GM21576 (cell line): ENCODE results near the gene C19orf44.

Experiments
- ATAC-seq: cut with Tn5 transposase; IDR thresholded peaks from one replicate; pipeline ENCODE4 v1.9.1; 2021; ENCODE audit warnings: mild to moderate bottlenecking, moderate library complexity; ENCODE audit not compliant: unreplicated experiment

The C19orf44 gene

DNA sequence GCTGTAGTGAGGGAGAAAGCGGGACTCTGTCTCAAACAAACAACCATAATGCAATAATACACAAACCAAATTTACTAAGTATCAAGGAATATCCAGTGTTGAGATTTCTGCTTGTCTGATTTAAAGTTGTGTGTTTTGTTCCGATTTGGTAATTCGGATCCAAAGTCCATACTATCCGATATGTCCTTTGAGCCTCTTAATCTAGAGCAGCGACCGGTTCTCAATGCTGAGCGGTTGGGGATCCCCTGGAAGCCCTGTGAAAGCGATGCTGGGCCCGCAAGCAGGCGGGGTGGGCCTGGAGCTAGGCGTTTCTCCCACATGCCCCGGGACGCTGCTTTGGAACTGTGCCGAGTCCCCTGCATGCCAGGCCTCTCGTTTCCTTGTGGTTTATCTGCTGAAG, 20.2 kb downstream of the C19orf44 start:
- ATAC-seq = no peak

DNA sequence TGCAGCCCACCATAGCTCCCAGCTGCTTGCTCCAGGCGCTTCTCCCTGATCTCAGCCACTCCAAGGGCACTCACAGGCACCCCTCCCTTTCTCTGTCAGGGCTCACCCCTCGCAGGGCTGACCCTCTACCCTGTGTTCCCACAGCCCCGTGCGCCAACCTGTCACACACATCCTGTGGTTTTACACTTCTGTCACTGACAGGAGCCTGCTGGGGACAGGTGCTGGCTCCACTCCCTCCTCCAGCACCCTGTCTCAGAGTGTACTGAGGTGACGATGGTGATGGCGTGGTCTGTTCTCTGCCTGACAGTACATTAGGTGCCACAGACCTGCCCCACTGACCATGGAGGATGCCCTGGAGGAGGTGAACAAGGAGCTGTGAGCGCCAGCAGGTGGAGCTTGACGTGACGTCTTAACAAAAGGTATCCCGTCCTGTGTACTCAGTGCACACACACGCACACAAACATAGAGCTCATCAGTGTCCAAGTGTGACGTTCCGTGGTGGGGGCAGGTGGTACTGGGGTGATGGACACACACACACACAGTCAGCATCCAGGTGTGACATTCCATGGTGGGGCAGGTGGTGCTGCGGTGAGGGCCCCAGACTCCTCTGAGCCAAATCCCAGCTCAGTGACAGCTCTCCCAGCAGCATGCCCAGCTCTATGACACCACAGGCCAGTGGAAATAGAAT, 20.9 kb downstream of the C19orf44 start:
- no peak for ATAC-seq

DNA sequence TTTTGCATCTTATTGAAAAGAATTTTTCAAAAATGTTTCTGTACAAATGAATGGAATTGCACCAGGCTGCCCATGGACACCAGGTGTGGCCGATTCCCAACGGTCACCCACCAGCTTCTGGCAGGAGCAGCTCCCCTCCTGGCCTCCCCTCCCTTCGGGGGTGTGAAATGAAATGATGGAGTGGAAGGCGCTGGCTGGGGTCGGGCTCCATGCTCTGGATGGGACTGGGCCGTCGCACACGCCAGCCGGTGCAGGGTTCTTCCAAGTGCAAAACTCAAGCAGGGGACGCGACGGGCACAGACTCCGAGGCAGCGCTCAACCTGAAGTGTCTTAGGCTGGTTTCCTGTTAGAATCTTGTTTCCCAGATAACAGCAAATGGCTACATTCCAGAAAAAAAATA, 21.9 kb downstream of the C19orf44 start:
- ATAC-seq = no peak

DNA sequence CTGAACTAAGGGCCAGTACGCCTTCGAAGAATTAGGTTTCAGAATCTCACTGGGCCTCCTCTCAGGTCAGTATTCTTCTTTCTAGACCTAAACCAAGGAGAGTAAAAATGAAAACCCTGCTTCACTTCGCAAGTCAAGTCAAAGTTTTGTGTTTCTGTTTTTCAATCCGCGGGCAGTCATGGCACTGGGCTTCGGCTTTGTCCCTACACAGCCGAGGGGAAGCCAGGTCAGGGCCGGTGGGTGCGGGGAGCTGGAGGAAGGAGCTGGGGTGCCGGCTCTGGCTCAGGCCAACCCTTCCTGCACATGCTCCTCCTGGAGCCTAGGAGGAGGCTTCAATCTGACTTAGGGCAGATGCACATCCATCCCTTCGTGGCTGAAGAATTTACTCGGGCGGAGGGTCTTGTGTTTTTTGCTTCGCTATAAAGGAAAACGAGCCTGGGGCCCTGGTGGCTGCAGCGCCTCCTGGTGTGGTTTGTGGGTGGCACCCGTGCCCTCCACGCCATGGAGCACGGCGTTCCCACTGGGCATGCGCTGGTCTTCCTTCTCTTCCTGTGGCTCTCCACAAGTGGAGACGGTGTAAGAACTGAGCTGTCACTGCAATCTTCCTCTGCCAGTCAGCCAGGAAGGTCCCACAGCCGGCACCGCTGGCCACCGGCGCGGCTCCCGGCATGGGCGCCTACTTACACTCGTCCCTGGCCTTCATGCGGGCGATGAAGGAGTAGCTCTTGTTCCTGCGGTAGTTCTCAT, 22.5 kb downstream of the C19orf44 start:
- ATAC-seq = no peak

DNA sequence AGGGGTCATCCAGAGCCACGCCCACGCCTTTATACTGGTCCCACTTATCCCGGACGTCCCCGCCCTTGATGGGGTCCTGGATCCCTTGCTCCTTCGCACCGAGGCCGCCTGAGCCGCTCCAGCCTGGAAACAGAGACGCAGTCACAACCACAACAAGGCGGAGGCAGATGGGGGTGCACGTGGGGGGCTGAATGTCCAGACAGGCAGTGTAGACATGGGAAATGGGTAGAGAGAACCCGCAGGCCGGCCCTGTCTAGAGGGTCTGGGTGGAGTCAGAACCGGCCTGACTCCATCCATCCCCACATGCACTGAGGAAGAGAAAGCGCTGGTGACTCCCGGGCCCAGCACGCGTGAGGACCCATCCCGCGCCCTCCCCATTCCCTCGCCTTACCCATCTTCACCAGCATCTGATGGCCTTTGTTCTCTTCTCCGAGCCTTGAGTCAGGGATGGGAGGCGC, 23.1 kb downstream of the C19orf44 start:
- no peak for ATAC-seq

DNA sequence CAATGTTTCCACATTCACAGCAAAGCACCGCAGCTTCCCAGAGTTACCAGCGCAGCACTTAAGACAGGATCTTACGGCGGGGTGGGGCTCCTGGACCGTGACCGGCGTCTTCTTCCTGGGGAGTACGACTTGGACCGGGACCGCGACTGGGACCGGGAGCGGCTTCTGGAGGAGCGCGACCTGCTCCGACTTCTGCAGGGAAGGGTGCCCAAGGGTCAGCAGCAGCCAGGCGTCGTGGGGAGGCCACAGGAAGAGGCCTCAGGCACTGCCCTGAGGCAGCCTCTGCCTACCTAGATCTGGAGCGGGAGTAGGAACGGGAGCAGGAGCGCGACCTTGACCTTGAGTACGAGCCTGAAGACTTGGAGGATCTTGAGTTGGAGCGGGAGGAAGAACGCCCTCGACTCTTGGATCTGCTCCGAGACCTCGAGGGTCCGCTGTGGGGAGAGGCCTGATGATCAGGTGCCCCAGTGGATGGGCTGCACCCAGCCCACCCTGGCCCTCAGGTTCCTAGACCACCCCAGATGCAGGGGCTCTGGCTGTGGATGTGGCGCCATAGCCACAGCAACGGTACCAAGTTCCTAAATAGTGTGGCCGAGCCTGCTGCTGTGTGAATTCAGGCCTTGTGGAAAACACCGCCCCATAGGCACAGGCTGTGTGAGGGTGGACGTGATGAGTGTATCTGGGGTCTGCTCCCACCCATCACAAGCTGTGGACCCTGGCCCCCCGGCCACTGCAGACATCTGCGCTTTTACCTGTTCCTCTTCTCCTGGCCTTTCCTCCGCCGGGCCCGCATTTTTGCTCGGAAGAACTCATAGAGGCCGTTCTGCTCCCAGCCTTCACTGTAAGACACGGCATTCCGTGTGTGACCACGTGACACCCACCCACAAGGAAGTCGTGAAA, 24.1 kb downstream of the C19orf44 start:
- ATAC-seq = no peak

DNA sequence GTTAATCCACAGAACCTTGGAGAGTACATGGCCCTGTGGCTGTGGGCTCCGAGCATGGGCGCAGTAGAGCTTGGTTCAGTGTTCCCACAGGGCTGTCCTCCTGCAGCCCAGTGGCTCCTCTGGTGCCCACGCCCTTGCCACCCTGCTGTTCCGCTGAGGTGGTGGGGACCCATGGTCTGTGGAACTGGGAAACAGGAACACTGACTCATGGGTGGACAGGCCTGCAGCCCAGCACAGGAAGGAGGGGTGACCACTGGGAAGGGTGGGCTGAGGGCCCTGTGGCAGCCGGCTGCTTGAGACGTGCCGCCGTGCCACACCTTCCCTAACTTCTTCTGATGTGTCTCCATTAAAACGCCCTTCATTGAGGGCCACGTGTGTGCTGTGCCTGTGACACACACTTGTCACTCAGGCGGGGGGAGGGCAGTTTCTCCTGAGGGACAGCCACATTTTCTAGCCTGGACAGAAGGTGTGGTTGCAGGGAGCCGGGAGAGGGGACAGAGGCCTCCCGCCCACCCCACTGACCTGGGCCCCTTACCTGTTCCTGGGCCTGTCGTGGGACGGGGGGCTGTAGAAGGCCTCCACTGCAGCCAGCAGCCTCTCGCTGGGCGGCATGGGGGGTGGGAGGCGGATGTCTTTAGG, 24.9 kb downstream of the C19orf44 start:
- ATAC-seq = no peak

DNA sequence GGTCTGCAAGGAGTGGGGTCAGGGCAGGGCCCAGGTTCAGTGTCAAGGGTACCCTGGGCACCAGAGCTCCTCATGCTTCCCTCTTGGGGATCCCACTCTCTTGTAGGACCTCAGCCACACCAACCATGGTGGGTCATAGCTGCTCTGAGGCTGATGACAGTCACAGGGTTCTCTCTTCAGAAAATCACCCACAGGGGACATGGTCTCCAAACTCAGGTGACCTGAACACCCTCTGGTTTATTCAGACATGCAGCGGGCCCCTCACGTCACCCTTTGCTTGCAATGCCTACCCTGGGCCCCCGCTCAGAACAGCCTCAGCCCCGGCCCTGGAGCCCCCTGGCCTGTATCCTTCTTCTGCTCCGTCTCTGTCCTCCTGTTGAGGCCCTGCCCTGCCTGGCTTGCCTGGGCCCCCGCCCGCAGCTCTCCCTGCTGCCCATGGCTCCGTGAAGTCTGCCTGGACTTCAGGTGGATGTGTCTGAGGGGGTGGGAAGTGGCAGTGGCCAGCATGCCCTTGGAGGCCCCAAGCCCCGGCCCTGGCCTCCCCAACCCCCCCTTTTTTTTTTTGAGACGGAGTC, 25.6 kb downstream of the C19orf44 start:
- no peak for ATAC-seq

DNA sequence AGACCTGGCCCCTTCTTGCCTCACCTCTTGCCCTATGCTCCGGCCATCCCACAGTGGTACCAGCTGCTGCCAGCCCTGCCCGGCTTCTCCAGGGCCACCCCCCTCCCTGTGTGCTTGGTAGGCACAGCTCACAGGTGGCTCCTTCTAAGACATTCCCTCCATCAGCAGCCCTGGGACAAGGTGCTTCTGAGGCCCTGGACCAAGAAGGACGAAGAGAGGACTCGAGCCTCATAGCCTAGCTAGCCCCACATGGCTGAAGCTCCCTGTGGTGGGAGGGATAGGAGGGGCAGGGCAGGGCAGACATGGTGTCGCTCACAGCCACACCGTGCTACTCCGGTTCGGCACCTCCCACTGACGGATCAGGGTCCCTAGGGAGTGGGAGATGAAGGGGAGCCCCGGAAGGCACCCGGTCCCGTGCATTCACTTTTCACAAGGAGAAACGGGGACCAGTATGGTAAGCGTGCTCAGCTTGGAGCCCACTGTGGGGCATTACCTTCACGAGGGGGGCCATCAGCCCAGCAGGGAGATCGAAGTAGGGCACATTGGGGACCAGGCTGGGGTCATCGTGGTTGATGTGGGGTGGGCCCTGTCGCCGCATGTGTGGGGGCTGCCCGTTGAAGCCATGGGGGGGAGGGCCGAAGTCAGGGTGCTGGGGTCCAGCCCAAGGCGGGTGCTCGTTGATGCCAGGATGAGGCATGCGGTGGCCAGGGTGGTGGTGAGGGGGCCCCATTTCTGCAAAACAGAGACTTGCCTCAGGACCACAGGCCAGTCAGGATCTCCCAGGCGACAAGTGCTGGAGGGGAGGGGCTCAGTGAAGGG, 26.6 kb downstream of the C19orf44 start:
- no peak for ATAC-seq

DNA sequence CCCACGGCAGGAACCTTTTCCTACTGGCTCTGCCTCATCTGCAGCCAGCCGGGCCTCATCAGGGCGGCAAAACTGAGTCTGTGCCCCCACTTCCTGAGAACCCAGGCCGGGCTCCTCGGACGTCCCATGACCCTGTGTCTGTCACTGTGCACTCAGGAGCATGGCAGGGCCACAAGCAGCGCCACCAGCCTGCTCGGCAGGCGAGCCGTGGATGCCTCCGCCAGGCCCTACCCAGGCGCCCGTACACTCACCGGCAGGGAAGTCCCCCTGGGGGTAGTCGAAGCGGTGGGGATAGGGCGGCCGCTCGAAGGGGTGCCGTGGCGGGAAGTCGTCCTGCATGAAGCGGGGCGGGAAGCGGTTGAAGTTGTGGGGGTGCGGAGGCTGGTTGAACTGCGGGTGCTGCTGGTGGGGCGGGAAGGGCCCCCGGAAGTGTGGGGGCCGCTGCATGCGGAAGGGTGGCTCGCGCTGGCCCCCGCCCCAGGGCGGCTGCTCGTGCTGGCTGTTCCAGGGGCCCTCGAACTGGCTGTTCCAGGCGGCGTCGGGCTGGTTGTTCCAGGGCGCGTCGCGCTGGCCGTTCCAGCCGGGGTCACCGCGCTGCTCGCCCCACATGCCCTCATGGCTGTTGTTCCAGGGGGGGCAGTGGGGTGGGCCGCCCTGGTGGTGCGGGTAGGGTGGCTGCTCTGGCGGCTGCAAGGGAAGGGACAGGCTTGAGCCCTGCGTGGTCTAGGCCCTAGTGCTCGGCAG, 29.0 kb downstream of the C19orf44 start:
- no peak for ATAC-seq

DNA sequence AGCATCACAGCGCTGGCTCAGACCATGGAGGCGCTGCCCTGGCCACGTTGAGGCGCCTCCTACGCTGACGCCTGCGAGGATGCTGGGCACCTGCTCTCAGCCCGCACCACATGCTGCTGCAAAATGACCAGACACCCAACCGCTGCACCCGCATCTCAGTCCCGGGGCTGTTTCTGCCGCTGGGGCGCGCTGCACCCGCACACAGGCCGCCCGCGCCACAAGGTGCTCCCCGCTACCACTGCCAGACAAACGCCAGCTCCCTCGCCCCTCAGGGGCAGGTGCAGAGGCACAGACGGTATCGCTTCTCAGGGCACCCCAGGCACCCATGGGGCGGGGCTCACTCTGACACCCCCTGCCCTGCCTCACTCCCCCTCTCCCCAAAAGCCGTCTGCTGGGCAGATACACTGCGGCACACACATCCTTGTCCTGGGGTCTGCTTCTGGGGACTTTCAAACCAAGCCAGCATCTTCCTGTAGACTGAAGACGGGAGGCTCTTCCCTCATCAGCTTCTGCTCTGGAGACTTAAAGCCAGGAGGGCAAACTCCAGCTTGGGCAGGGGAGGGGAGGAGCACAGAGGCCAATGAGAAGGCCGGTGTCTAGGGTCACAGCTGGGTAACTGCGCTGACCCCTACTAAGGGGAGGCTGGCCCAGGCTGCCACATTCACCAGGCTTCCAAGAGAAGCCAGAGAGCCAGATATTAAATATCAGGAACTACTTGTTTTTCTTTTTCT, 29.7 kb downstream of the C19orf44 start:
- ATAC-seq = no peak

DNA sequence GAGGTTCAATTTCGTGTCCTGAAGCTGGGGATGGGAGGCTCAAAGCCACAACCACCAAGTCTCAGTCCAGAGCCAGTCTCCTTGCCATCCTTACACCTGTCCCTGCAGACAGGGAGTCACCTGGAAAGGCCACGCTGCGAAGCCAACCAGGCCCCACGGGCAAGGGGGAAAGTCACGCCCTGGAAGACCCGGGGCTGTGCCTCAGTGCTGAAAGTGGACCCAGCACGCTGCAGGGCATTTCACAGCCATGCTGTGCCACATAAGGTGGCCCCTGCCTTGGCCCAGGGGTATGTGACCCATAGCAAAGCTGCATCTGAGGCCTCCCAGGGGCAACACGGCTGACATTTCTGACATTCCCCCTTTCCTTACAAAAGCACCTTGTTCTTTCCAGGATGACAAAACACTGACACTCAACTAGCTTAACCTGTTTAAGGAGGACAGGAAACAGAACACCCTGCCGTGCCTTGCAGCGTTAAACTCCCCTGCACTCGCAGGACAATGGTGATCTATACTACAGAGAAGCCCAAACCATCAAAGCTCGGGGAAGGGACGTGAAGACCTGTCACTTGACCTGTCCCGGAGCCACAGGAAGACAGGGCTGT, 31.2 kb downstream of the C19orf44 start:
- no peak for ATAC-seq

DNA sequence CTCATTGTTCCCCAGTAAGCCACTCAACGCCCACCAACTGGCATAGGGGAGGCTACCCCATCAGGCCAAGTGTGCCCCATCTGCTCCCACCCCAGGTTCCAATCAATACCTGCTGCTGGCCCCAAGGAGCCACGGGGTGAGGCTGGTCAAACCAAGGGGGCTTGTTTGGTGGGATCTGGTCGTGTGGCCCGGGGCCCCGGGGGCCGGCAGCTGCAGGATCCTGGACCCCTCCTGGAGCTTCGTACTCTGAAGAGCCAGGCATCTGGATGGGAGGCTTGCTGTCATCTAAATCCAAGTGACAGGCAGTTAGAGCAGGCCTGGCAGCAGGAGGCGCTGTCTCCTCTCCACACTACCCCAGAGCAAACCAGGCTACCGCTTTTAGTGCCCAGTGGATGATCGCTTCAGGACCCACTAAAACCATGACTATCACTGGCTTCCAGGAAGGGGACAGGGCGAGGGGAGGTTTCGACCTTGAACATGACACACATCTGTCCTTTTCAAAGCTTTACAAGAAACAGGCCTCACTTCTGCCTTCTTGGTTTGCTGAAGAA, 31.9 kb downstream of the C19orf44 start:
- no peak for ATAC-seq

DNA sequence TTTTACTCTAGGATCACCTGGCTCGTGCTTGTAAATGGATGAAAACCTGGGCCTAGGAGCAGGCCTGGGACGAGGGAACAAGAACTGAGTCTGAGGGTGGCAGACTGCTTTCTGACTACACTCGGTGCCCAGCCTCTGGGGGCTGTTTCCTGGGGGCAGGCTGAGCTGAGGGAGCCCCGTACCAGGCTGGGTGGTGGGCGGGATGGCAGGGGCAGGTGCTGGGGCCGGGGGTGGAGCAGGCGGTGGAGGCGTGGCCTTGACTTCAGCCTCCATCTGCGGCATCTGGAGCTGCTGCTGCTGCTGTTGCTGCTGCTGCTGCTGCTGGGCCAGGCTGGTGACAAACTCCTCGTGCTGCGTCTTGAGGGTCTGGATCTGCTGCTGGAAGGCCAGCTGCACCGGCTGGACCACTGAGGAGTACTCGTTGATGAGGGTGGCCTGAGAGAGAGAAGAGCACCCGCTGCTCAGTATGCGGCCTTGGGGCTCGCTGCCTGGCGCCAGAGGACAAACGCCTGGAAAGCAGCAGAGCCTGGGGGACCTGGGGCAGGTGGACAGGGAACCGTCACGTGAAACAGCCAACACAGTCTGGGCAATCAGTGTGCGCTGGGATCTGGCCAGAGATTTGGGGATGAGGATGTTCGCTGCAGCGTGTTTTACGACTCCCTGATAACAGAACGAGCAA, 33.4 kb downstream of the C19orf44 start:
- no peak for ATAC-seq

DNA sequence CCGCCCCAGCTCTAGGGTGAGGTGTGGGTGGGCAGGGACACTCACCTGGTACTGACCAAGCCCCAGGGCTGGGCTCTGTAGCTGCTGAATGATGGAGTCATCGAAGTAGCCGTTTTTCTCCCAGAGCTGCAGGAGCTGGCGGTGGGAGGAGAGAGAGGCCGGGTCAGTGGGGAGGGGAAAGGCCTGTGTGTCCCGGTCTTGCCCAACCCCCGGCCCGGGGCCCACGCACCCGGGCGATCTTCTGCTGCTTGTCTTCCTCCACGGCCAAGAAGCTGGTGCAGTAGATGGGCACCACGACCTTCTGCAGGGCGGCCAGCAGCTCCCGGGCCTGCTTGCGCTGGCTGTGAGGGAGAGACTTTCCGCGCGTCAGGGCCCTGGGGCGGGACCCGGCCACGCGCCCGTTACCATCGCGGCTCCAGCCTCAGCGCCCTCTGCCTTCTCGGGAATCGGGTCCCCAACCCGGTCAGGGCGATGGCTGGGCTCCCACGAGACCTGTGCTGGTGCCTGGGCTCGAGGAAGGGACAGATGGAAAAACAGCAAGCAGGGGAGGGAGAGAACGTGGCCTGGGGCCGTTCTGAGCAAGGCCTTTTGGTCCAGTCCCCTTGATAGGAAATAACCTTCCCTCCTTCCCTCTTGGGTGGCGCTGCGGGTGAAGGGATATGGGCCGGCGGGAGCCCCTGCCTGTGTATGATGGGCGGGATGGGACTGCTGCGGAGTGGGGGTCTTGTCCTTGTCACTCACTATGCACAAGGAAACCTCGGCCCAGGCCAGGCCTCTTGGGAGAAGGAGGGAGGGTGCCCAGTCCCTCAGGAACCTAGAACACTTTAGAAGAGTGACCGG, 34.6 kb downstream of the C19orf44 start:
- ATAC-seq = no peak

DNA sequence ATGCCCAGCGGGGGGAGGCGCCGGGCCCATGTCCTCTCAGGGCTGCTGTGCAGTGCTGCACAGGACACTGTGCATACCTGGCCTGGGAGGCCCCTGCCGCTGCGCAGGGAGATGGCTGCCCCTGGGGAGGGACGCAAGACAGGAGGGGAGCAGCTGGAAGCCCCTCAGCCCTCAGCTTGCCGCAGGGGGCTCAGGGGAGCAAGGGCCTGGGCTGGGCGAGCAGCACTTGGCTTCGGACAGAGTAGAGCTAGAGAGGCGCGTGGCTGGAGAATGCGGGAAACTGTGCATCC, 35.1 kb downstream of the C19orf44 start:
- no peak for ATAC-seq
